Activated CD4-positive, alpha-beta T cell treated with anti-CD3 and anti-CD28 coated beads, Interleukin-2, amount 50 U/mL, for 1 hour (primary cell): Measurements from ENCODE around the gene SURF1.
"Not testable (repeated sequence)": the region's sequence is repeated elsewhere in the genome, so short reads cannot be mapped to it uniquely, and the experiment has no call there.

Experiments used
- DNase-seq: peaks from one replicate; pipeline ENCODE4 v3.0.0-alpha.2; 2020

Gene SURF1, protein sequence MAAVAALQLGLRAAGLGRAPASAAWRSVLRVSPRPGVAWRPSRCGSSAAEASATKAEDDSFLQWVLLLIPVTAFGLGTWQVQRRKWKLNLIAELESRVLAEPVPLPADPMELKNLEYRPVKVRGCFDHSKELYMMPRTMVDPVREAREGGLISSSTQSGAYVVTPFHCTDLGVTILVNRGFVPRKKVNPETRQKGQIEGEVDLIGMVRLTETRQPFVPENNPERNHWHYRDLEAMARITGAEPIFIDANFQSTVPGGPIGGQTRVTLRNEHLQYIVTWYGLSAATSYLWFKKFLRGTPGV

GRCh38 chr9:133356391-133357091, at the start of gene SURF1, which contains the start of gene SURF2:
TSS of gene SURF1 (minus strand) at chr9:133356487. CDS start at chr9:133356453, 34 bp downstream.
TSS of gene SURF2 (plus strand) at chr9:133356550. CDS start at chr9:133356593, 43 bp downstream.
- DNase-seq: peak; percentile 91

DNA sequence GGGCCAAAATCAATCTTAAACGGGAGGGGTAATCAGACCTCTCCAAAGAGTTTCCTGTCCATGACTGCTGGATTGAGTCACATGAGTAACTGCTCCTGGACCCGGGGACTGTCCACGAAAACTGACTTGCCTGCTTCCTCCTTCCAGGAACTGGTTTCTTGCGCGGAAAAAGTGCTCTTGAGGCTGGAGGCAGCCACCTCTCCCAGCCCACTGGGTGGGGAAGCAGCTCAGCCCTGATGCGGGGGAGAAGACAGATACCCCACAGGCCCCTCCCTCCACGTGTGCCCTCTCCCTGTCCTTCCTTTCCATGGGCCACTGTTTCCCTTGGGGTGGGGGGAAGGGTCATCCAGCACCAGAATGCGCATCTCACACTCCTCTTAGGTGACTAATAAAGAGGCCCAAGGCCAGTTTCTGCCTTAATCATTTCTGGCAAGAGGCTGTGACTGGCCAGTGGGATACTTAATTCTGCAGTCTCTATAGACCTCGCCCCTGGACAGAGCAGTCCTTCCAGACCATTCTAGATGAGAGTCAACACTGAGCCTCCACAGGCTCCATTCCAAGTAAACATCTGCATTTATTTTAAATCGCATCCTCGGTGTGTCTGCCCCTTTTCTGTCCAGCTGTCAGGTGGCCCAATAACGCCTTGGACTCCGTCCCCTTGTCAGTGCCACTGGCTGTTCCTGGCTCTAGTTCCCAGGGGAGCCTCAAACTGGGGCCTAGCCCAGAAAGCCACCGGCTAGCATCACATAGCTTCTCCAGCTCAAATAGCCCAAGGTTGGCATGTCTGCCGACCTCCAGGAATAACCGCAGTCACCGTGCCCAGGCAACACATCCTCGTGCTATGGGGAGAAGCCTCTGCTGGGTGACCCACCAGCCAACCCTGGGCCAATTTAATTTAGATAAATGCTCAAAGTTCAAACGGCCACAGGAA, 49.5 kb upstream of the SURF1 start:
- no peak for DNase-seq

- DNase-seq: no peak
These were observed 48.2 kb upstream of the SURF1 start for GRCh38 chr9:133404454-133405002.

DNA sequence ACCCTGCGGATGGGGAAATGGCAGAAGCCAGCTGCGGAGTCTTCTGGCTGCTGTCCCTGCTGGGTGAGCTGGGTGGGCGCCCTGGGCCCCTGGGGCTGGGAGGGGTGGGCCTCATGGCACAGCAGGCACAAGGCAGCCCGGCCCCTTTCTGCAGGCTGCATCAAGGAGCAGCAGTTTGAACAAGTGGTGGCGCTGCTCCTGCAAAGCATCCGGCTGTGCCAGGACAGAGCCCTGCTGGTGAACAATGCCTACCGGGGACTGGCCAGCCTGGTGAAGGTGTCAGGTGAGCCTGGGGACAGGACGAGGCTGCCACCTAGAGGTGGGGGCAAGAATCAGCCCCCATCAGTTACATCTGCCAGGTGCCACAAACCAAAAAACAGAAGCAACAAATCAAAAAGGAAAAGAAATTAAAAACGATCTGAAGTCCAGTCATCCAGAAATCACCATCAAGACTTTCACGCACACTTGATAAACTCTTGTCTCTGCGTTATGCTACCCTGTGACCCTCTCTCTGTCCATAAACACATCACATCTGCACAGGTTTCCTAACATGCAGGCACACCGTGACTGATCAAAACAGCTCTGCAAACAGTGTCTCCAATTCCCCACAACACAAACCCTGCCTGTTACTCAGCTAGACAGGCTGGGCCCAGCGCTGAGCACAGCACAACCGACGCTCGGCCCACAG, 47.6 kb upstream of the SURF1 start:
- DNase-seq: peak; percentile 64

DNA sequence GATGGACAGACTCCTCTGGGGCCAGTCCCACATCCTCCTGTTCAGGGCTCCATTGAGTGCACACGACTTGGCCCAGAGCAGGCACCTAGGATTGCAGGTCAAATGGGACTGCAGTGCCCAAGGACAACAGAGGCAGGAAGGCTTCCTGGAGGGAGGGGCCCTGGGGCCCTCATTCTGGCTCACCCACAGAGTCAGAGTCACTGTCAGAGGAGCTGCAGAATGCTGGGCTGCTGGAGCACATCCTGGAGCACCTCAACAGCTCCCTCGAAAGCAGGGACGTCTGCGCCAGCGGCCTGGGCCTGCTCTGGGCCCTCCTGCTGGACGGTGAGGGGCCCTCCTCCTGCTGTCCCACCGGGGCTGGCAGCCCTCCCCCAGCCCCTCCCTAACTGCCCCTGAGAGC, 46.4 kb upstream of the SURF1 start:
- DNase-seq: no peak

DNA sequence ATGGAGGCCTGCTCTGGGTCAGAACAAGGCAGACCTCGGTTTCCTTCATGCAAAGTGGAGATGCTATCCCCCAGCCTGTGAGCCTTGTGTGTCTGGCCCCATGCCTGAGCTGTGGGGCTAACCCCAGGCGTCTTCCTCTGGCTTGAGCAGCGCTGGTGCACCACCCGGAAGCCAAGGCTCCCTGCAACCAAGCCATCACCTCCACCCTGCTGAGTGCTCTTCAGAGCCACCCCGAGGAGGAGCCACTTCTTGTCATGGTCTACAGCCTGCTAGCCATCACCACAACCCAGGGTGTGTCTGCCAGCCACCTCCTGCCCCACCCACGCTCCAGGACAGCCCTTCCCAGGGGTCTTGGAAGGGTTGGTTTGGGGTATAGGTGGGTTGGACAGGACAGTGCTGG, 45.3 kb upstream of the SURF1 start:
- no peak for DNase-seq

GRCh38 chr9:133400292-133400691, 44.0 kb upstream of the SURF1 start:
- no peak for DNase-seq

- no peak for DNase-seq
These were observed 41.6 kb upstream of the SURF1 start for GRCh38 chr9:133397895-133398294.

DNA sequence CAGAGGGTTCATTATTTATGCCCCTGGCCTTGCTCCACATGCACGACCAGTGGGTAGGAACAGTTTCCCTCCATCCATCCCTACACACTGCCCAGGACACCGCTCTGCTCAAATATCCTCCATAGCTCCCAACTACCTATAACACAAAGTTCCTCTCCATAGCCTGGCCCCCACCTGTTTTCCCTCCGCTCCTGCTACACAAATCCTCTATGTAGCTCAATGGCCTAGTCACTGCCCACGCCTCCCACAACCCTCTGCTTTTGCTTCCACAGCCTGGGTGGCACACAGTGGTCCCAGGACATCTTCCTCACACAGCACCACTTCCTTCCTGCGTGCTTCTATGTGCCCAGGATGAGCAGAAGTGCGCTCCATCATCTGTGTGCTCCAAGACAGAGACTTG, 41.1 kb upstream of the SURF1 start:
- no peak for DNase-seq

- DNase-seq: no peak
These were observed 40.7 kb upstream of the SURF1 start for GRCh38 chr9:133396952-133397351.

- no peak for DNase-seq
These were observed 38.5 kb upstream of the SURF1 start for GRCh38 chr9:133394687-133395271.

- no peak for DNase-seq
These were observed 37.1 kb upstream of the SURF1 start for GRCh38 chr9:133393399-133393798.

GRCh38 chr9:133392308-133392707, 36.0 kb upstream of the SURF1 start:
- DNase-seq: not testable (repeated sequence)

GRCh38 chr9:133391449-133391848, 35.2 kb upstream of the SURF1 start:
- not testable (repeated sequence) for DNase-seq

DNA sequence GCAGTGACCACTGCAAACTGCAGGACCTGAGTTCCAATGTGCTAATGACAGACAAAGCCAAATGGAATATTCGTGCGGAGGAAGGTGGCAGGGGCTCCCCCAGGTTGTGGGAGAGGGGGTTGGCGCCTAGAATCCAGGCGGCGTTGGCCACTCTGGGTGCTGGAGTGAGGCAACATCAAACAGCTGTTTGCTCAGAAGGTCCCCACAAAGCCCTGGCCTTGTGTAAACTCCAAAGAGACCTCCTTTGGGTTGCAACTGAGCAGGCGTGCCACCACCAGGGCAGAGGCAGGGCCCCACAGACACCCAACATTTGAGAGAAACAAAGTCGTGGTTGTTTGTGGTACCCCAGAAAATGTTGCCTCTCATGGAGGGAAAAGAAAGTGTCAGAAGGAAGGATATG, 34.4 kb upstream of the SURF1 start:
- DNase-seq: no peak

DNA sequence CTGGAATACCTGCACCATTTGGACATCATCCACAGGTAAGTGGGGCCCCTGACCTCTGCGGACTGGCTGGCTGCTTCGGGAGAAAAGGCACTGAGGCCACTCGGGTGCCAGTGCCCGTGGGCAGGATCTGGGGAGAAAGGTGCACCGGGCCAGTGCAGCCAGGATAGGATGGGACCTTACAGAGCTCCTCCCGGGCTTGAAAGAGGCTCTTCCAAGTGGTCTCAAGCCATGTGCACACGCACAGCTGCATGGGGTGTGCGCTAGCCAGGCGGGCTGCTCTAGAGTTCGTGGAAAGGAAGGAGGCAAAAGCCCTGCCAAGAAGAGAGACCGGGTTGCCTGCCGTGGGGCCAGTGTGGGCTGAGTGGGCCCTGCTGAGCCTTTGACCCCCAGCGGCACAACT, 33.3 kb upstream of the SURF1 start:
- DNase-seq: no peak

GRCh38 chr9:133389025-133389557, 32.8 kb upstream of the SURF1 start:
- DNase-seq: no peak

- no peak for DNase-seq
These were observed 31.4 kb upstream of the SURF1 start for GRCh38 chr9:133387680-133388079.

- DNase-seq: no peak
These were observed 30.1 kb upstream of the SURF1 start for GRCh38 chr9:133386338-133386737.

GRCh38 chr9:133385452-133385851, 29.2 kb upstream of the SURF1 start:
- DNase-seq: no peak

DNA sequence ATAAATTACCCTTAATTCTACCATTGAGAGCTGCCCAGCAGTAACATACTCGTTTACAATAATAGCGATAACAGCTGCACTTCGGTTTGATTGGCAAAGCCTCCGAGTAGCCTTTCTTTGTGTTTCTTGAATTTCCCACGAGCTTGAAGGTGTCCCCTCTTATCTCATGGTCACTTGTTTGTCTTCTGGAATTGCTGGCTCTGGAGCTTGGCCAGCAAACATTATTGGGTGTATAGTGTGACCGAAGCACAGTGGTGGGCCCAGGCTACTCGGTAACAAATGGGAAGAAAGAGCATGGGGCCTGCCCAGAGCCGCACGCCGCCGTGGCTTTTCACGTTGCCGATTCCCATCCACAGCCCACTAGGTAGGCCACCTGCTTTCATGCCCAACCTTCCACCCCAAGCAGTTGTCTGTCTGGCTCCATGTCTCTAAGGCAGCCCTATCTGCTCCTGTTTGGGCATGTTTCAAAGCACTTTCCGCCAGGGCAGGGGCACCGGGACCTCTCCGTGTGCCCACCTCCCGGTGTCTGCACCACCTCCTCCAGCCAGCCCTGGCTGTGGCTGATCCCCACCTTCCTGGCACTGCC, 28.5 kb upstream of the SURF1 start:
- DNase-seq: no peak
